ENCODE measurements around the gene UGT3A1.

GRCh38 chr5:35956429-35956828, 34.8 kb downstream of the UGT3A1 start:
- TF ChIP-seq ZC3H10 (CRISPR knock-in tag; IDR thresholded peaks at IDR 0.05), result no peak
- TF ChIP-seq PPARA (CRISPR knock-in tag; IDR thresholded peaks at IDR 0.05; ENCODE audit: borderline replicate concordance), result no peak
- no peak for TF ChIP-seq OSR1 (CRISPR knock-in tag; IDR thresholded peaks at IDR 0.05)
- TF ChIP-seq ARNTL (CRISPR knock-in tag; IDR thresholded peaks at IDR 0.05; ENCODE audit: borderline replicate concordance, low read depth), result no peak
- no peak for TF ChIP-seq RARB (CRISPR knock-in tag; IDR thresholded peaks at IDR 0.05)
- TF ChIP-seq ISL1 (CRISPR knock-in tag; IDR thresholded peaks at IDR 0.05), result no peak
- no peak for TF ChIP-seq ZFP30 (CRISPR knock-in tag; IDR thresholded peaks at IDR 0.05)
